Parathyroid adenoma (tissue), 2 donors: ENCODE results near the gene CD247.

Source experiments
- H2AFZ ChIP-seq: fragments of 300-600 bp; sonication (generic); one replicate; pipeline ENCODE4 v1.7.0; 2017; ENCODE audit warnings: antibody characterized with exemption, mild to moderate bottlenecking
- H3K27ac ChIP-seq: fragments of 300-600 bp; sonication (generic); one replicate; pipeline ENCODE4 v1.7.0; 2017
- H3K27me3 ChIP-seq: fragments of 300-600 bp; sonication (generic); one replicate; pipeline ENCODE4 v1.7.0; 2017; ENCODE audit warnings: low read length; ENCODE audit not compliant: control insufficient read depth, insufficient read depth
- H3K36me3 ChIP-seq: fragments of 300-600 bp; sonication (generic); one replicate; pipeline ENCODE4 v1.7.0; 2017; ENCODE audit warnings: low read length; ENCODE audit not compliant: control insufficient read depth, insufficient read depth
- H3K4me1 ChIP-seq: fragments of 300-600 bp; sonication (generic); one replicate; pipeline ENCODE4 v1.7.0; 2017; ENCODE audit warnings: control low read depth
- H3K4me2 ChIP-seq: fragments of 300-600 bp; sonication (generic); one replicate; pipeline ENCODE4 v1.7.0; 2017; ENCODE audit warnings: low read length
- H3K4me3 ChIP-seq: fragments of 300-600 bp; sonication (generic); one replicate; pipeline ENCODE4 v1.7.0; 2017; ENCODE audit warnings: low read depth, low read length
- H3K79me2 ChIP-seq: fragments of 300-600 bp; sonication (generic); one replicate; pipeline ENCODE4 v1.7.0; 2017; ENCODE audit warnings: control low read depth
- H3K9ac ChIP-seq: fragments of 300-600 bp; sonication (generic); one replicate; pipeline ENCODE4 v1.7.0; 2017; ENCODE audit warnings: mild to moderate bottlenecking
- H3K9me3 ChIP-seq: fragments of 300-600 bp; sonication (generic); one replicate; pipeline ENCODE4 v1.7.0; 2017; ENCODE audit warnings: low read length; ENCODE audit not compliant: control insufficient read depth
- CTCF ChIP-seq: fragments of 300-600 bp; sonication (generic); IDR thresholded peaks from one replicate; pipeline ENCODE4 v1.7.0; 2017; ENCODE audit warnings: antibody characterized with exemption, mild to moderate bottlenecking
- donor health status: primary hyperparathyroidism.

Gene CD247

GRCh38 chr1:167477986-167478385 lies 40.3 kb downstream of the CD247 start:
- Histone ChIP-seq H3K27ac (no peak overlapping the region), H3K36me3 (no peaks in the 10 kb centered on the region)

GRCh38 chr1:167476061-167476460 lies 42.3 kb downstream of the CD247 start:
- H3K9me3 ChIP-seq: no peaks in the 10 kb centered on the region
- no peak overlapping the region for H3K27ac ChIP-seq
- no peak overlapping the region for H3K4me2 ChIP-seq
- no peaks in the 10 kb centered on the region for H3K4me1 ChIP-seq
- no peaks in the 10 kb centered on the region for H3K36me3 ChIP-seq
- no peaks in the 10 kb centered on the region for H3K79me2 ChIP-seq
- H3K27me3 ChIP-seq: no peaks in the 10 kb centered on the region
- TF ChIP-seq CTCF: no peak
- H3K4me3 ChIP-seq: no peak overlapping the region
- no peak overlapping the region for H2AFZ ChIP-seq
- no peak overlapping the region for H3K9ac ChIP-seq

More at GRCh38 chr1:167477986-167478385, 40.3 kb downstream of the CD247 start:
- H3K4me1 ChIP-seq: no peaks in the 10 kb centered on the region
- H3K27me3 ChIP-seq: no peaks in the 10 kb centered on the region
- H3K9ac ChIP-seq: no peak overlapping the region
- no peaks in the 10 kb centered on the region for H3K79me2 ChIP-seq
- no peak overlapping the region for H2AFZ ChIP-seq
- no peaks in the 10 kb centered on the region for H3K9me3 ChIP-seq
- no peak overlapping the region for H3K4me3 ChIP-seq
- no peak overlapping the region for H3K4me2 ChIP-seq
- no peak for TF ChIP-seq CTCF

- Histone ChIP-seq H3K27me3 (no peaks in the 10 kb centered on the region), H3K79me2 (no peaks in the 10 kb centered on the region), H3K4me1 (no peaks in the 10 kb centered on the region), H3K9me3 (no peaks in the 10 kb centered on the region), H3K9ac (no peak overlapping the region), H2AFZ (no peak overlapping the region), H3K27ac (no peak overlapping the region), H3K4me3 (no peak overlapping the region), H3K4me2 (no peak overlapping the region), H3K36me3 (no peaks in the 10 kb centered on the region)
- no peak for TF ChIP-seq CTCF
These were observed 44.1 kb downstream of the CD247 start for GRCh38 chr1:167474191-167474641.

- no peaks in the 10 kb centered on the region for H3K4me1 ChIP-seq
- no peak for TF ChIP-seq CTCF
- no peak overlapping the region for H3K4me2 ChIP-seq
- H3K4me3 ChIP-seq: no peak overlapping the region
- no peak overlapping the region for H2AFZ ChIP-seq
- no peaks in the 10 kb centered on the region for H3K79me2 ChIP-seq
- H3K9ac ChIP-seq: no peak overlapping the region
- no peaks in the 10 kb centered on the region for H3K36me3 ChIP-seq
- H3K27me3 ChIP-seq: no peaks in the 10 kb centered on the region
- no peaks in the 10 kb centered on the region for H3K9me3 ChIP-seq
- no peak overlapping the region for H3K27ac ChIP-seq
These were observed 44.6 kb downstream of the CD247 start for GRCh38 chr1:167473761-167474160.

- no peak for TF ChIP-seq CTCF
- H3K79me2 ChIP-seq: no peaks in the 10 kb centered on the region
- no peak overlapping the region for H3K27ac ChIP-seq
- no peak overlapping the region for H3K9ac ChIP-seq
- no peaks in the 10 kb centered on the region for H3K27me3 ChIP-seq
- no peak overlapping the region for H2AFZ ChIP-seq
- no peaks in the 10 kb centered on the region for H3K4me1 ChIP-seq
- no peak overlapping the region for H3K4me3 ChIP-seq
- H3K9me3 ChIP-seq: no peaks in the 10 kb centered on the region
- H3K36me3 ChIP-seq: no peaks in the 10 kb centered on the region
- no peak overlapping the region for H3K4me2 ChIP-seq
These were observed 45.4 kb downstream of the CD247 start for GRCh38 chr1:167472752-167473521.
